Measurements from ENCODE around the gene SNX10.

DNA sequence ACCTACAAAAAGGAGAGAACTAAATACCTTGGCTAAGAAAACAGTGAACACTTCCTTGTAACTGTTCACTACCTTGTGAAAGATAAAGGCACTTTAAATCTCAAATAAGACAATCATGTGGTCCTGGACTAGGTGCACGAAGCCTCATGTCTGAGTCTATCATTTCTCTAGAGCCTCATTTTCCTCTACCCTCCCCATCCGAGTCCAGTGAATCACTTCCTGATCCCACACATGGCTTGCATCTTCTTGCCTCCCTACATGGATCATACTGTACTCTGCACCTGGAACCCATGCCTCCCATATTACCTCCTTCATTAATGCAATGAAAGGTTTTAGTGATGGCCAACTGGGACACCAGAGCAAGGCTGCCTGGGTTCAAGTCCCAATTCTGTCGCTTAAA is 34.5 kb downstream of the SNX10 start:
- TF ChIP-seq, protein P1, sequence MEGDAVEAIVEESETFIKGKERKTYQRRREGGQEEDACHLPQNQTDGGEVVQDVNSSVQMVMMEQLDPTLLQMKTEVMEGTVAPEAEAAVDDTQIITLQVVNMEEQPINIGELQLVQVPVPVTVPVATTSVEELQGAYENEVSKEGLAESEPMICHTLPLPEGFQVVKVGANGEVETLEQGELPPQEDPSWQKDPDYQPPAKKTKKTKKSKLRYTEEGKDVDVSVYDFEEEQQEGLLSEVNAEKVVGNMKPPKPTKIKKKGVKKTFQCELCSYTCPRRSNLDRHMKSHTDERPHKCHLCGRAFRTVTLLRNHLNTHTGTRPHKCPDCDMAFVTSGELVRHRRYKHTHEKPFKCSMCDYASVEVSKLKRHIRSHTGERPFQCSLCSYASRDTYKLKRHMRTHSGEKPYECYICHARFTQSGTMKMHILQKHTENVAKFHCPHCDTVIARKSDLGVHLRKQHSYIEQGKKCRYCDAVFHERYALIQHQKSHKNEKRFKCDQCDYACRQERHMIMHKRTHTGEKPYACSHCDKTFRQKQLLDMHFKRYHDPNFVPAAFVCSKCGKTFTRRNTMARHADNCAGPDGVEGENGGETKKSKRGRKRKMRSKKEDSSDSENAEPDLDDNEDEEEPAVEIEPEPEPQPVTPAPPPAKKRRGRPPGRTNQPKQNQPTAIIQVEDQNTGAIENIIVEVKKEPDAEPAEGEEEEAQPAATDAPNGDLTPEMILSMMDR (IDR thresholded peaks at IDR 0.05), result no peak
- no peak for TF ChIP-seq POLR2A (IDR thresholded peaks at IDR 0.05)
- no peak for TF ChIP-seq POLR2AphosphoS5 (IDR thresholded peaks at IDR 0.05)

All from breast epithelium (tissue), 3 donors.